Measurements from ENCODE around the gene RASGEF1B. TPM values are rescaled to one million over a fixed set of nuclear protein-coding genes. Genes with fewer than 3 reads are reported as not detected.

RASGEF1B gene
- total RNA-seq, 1 experiment from 2014 or later = 6.9 TPM

GRCh38 chr4:81440949-81441348, 30.8 kb downstream of the RASGEF1B start:
- no peaks in the 10 kb centered on the region for H3K27me3 Mint-ChIP-seq (ENCODE audit: low read depth)
- ATAC-seq = no peak
- DNase-seq (ENCODE audit: low spot score) = no peak
- peaks cover 30% of the 10 kb centered on the region for H3K36me3 Mint-ChIP-seq
- H3K27ac Mint-ChIP-seq = no peak overlapping the region
- TF ChIP-seq ZNF423 (CRISPR knock-in tag; IDR thresholded peaks at IDR 0.05) (no peak), TCF7 (CRISPR knock-in tag; IDR thresholded peaks at IDR 0.05; ENCODE audit: low read depth) (no peak), ZNF416 (CRISPR knock-in tag; IDR thresholded peaks at IDR 0.05) (no peak), EMX1 (CRISPR knock-in tag; IDR thresholded peaks at IDR 0.05) (no peak), CBFB (CRISPR knock-in tag; IDR thresholded peaks at IDR 0.05; ENCODE audit: low read depth) (no peak), TEAD1 (CRISPR knock-in tag; IDR thresholded peaks at IDR 0.05) (no peak), PRRX2 (CRISPR knock-in tag; IDR thresholded peaks at IDR 0.05) (no peak), NFYB (CRISPR knock-in tag; conservative IDR thresholded peaks at IDR 0.05; ENCODE audit: low read depth) (no peak), ATF3 (CRISPR knock-in tag; conservative IDR thresholded peaks at IDR 0.05) (no peak), USF1 (CRISPR knock-in tag; IDR thresholded peaks at IDR 0.05) (no peak), ESRRA (CRISPR knock-in tag; IDR thresholded peaks at IDR 0.05; ENCODE audit: borderline replicate concordance) (no peak), ZNF425 (CRISPR knock-in tag; conservative IDR thresholded peaks at IDR 0.05) (no peak), SMAD4 (CRISPR knock-in tag; IDR thresholded peaks at IDR 0.05) (no peak), CDX4 (CRISPR knock-in tag; IDR thresholded peaks at IDR 0.05; ENCODE audit: borderline replicate concordance) (no peak), CTCF (IDR thresholded peaks at IDR 0.05) (no peak)
- TF ChIP-seq, protein P1, sequence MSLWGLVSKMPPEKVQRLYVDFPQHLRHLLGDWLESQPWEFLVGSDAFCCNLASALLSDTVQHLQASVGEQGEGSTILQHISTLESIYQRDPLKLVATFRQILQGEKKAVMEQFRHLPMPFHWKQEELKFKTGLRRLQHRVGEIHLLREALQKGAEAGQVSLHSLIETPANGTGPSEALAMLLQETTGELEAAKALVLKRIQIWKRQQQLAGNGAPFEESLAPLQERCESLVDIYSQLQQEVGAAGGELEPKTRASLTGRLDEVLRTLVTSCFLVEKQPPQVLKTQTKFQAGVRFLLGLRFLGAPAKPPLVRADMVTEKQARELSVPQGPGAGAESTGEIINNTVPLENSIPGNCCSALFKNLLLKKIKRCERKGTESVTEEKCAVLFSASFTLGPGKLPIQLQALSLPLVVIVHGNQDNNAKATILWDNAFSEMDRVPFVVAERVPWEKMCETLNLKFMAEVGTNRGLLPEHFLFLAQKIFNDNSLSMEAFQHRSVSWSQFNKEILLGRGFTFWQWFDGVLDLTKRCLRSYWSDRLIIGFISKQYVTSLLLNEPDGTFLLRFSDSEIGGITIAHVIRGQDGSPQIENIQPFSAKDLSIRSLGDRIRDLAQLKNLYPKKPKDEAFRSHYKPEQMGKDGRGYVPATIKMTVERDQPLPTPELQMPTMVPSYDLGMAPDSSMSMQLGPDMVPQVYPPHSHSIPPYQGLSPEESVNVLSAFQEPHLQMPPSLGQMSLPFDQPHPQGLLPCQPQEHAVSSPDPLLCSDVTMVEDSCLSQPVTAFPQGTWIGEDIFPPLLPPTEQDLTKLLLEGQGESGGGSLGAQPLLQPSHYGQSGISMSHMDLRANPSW (CRISPR knock-in tag; conservative IDR thresholded peaks at IDR 0.05; ENCODE audit: low read depth) = no peak
- ChIA-PET CTCF (interaction anchor here (1.3 kb wide), 1 partner anchor 844 kb away, joined by 4 read pairs; no protein-coding TSS in a partner anchor), POLR2A (no interaction called here)
- H3K9me3 Mint-ChIP-seq = peaks cover 13% of the 10 kb centered on the region
- no peak overlapping the region for H3K4me3 Mint-ChIP-seq
- peaks cover 8% of the 10 kb centered on the region for H3K4me1 Mint-ChIP-seq

GRCh38 chr4:81436941-81437574, 34.6 kb downstream of the RASGEF1B start:
- ATAC-seq (no peak), DNase-seq (ENCODE audit: low spot score) (no peak)
- peaks cover 10% of the 10 kb centered on the region for H3K36me3 Mint-ChIP-seq
- peaks cover 5% of the 10 kb centered on the region for H3K9me3 Mint-ChIP-seq
- H3K27ac Mint-ChIP-seq = no peak overlapping the region
- H3K4me1 Mint-ChIP-seq = no peaks in the 10 kb centered on the region
- H3K27me3 Mint-ChIP-seq (ENCODE audit: low read depth) = no peaks in the 10 kb centered on the region
- ChIA-PET CTCF (no interaction called here), POLR2A (no interaction called here)
- no peak overlapping the region for H3K4me3 Mint-ChIP-seq
- TF ChIP-seq NR2C2 (CRISPR knock-in tag; IDR thresholded peaks at IDR 0.05) (no peak), ARID4B (CRISPR knock-in tag; IDR thresholded peaks at IDR 0.05; ENCODE audit: borderline replicate concordance) (no peak), CDX4 (CRISPR knock-in tag; IDR thresholded peaks at IDR 0.05; ENCODE audit: borderline replicate concordance) (no peak), USF2 (CRISPR knock-in tag; IDR thresholded peaks at IDR 0.05) (no peak), CREB1 (CRISPR knock-in tag; IDR thresholded peaks at IDR 0.05) (no peak), PRRX2 (CRISPR knock-in tag; IDR thresholded peaks at IDR 0.05) (no peak)

All from WTC11 (cell line).